Activated gamma-delta T cell (primary cell): ENCODE results near the gene FAM53A.
"Not testable (repeated sequence)": the region's sequence is repeated elsewhere in the genome, so short reads cannot be mapped to it uniquely, and the experiment has no call there.

Experiments
- DNase-seq: peaks from one replicate; lab custom pipeline; 2025; lab: John Stamatoyannopoulos, UW

FAM53A gene

GRCh38 chr4:1685235-1686150 lies 1.4 kb upstream of the FAM53A start:
- no peak for DNase-seq

GRCh38 chr4:1684506-1685234 lies 557 bp upstream of the FAM53A start:
- no peak for DNase-seq

- DNase-seq, result no peak
These were observed 815 bp downstream of the FAM53A start for GRCh38 chr4:1683261-1683735.

GRCh38 chr4:1682860-1683259 lies 1.3 kb downstream of the FAM53A start:
- no peak for DNase-seq

- no peak for DNase-seq
These were observed 5.9 kb downstream of the FAM53A start for GRCh38 chr4:1678244-1678643.

GRCh38 chr4:1676605-1677525 lies 7.2 kb downstream of the FAM53A start:
- DNase-seq, result no peak

- no peak for DNase-seq
These were observed 8.3 kb downstream of the FAM53A start for GRCh38 chr4:1675802-1676137.

- DNase-seq, result no peak
These were observed 8.8 kb downstream of the FAM53A start for GRCh38 chr4:1675136-1675801.

GRCh38 chr4:1674682-1675081 lies 9.4 kb downstream of the FAM53A start:
- no peak for DNase-seq

- no peak for DNase-seq
These were observed 10.4 kb downstream of the FAM53A start for GRCh38 chr4:1673671-1674070.

- not testable (repeated sequence) for DNase-seq
These were observed 13.1 kb downstream of the FAM53A start for GRCh38 chr4:1671011-1671410.

GRCh38 chr4:1670279-1670678 lies 13.8 kb downstream of the FAM53A start:
- no peak for DNase-seq

GRCh38 chr4:1669850-1670249 lies 14.3 kb downstream of the FAM53A start:
- no peak for DNase-seq

GRCh38 chr4:1669270-1669669 lies 14.8 kb downstream of the FAM53A start:
- no peak for DNase-seq

- no peak for DNase-seq
These were observed 15.6 kb downstream of the FAM53A start for GRCh38 chr4:1668488-1668840.

GRCh38 chr4:1667273-1667672 lies 16.8 kb downstream of the FAM53A start:
- DNase-seq, result no peak

GRCh38 chr4:1666391-1666790 lies 17.7 kb downstream of the FAM53A start:
- no peak for DNase-seq

- no peak for DNase-seq
These were observed 20.0 kb downstream of the FAM53A start for GRCh38 chr4:1664141-1664540.

- DNase-seq, result no peak
These were observed 20.6 kb downstream of the FAM53A start for GRCh38 chr4:1663549-1663948.

- no peak for DNase-seq
These were observed 22.4 kb downstream of the FAM53A start for GRCh38 chr4:1661695-1662094.

- DNase-seq, result no peak
These were observed 23.0 kb downstream of the FAM53A start for GRCh38 chr4:1660948-1661677.
